Testis (tissue), 2 donors: ENCODE data around the gene JAGN1.

Source experiments
- CTCF ChIP-seq, 3 experiments: fragments of 450-650 bp in 2 of 3; fragments of 200-600 bp in 1 of 3; sonication (generic) in 1 of 3; IDR thresholded peaks; one replicate each; pipeline ENCODE4 v1.5.1; 2016 to 2019; ENCODE audit warnings: antibody characterized with exemption in 3 of 3, mild to moderate bottlenecking in 2 of 3, moderate library complexity in 1 of 3
- POLR2A ChIP-seq: fragments of 450-650 bp; IDR thresholded peaks from one replicate; pipeline ENCODE4 v1.6.1; 2017; ENCODE audit warnings: antibody characterized with exemption, mild to moderate bottlenecking, moderate library complexity

DNA sequence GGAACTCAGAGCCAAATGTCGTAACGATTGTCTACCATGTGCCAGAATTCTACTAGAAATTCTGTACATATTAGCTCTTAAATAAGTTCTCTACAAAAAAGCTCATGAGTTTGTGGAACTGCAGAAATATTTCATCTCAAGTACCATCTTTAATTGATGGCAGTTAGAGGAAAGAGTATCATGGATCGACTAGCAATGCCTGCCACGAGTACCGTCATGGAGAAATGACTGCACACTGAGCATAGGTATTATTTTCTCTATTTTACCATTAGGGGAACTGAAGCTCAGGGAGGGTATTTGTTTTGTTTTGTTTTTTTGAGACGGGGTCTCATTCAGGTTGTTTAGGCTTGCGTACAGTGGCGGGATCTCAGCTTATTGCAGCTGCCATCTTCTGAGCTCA is 49.4 kb upstream of the JAGN1 start:
- no peak for TF ChIP-seq CTCF (IDR thresholded peaks at IDR 0.05)
- TF ChIP-seq POLR2A = no peak
